Measurements from ENCODE around the gene PMIS2. TPM values are rescaled to one million over a fixed set of nuclear protein-coding genes. Genes with fewer than 3 reads are reported as not detected.

Gene PMIS2
- total RNA-seq, 1 donor from 2014 or later, result not detected

- no peaks in the 10 kb centered on the region for H3K9me3 Mint-ChIP-seq (ENCODE audit: unreplicated experiment)
- no peaks in the 10 kb centered on the region for H3K4me1 Mint-ChIP-seq (ENCODE audit: unreplicated experiment)
- no peak overlapping the region for H3K27ac Mint-ChIP-seq (ENCODE audit: unreplicated experiment)
- DNase-seq (ENCODE audit: low spot score), result no peak
- H3K27me3 Mint-ChIP-seq (ENCODE audit: unreplicated experiment), result peaks cover 6% of the 10 kb centered on the region
- TF ChIP-seq CTCF (IDR thresholded peaks at IDR 0.05; ENCODE audit: unreplicated experiment), result no peak
- no peak overlapping the region for H3K4me3 Mint-ChIP-seq (ENCODE audit: unreplicated experiment)
- H3K36me3 Mint-ChIP-seq (ENCODE audit: low read depth, unreplicated experiment), result no peaks in the 10 kb centered on the region
These were observed 16.6 kb upstream of the PMIS2 start for GRCh38 chr19:35569281-35569781.

GRCh38 chr19:35571406-35571965, 14.5 kb upstream of the PMIS2 start:
- no peak for TF ChIP-seq CTCF (IDR thresholded peaks at IDR 0.05; ENCODE audit: unreplicated experiment)
- H3K4me3 Mint-ChIP-seq (ENCODE audit: unreplicated experiment), result no peak overlapping the region
- H3K27me3 Mint-ChIP-seq (ENCODE audit: unreplicated experiment), result peaks cover 4% of the 10 kb centered on the region
- no peaks in the 10 kb centered on the region for H3K4me1 Mint-ChIP-seq (ENCODE audit: unreplicated experiment)
- no peak overlapping the region for H3K27ac Mint-ChIP-seq (ENCODE audit: unreplicated experiment)
- H3K9me3 Mint-ChIP-seq (ENCODE audit: unreplicated experiment), result peaks cover 9% of the 10 kb centered on the region
- peaks cover 10% of the 10 kb centered on the region for H3K36me3 Mint-ChIP-seq (ENCODE audit: low read depth, unreplicated experiment)
- DNase-seq (ENCODE audit: low spot score), result no peak

GRCh38 chr19:35577918-35578317, 8.1 kb upstream of the PMIS2 start:
- H3K4me3 Mint-ChIP-seq (ENCODE audit: unreplicated experiment), result no peak overlapping the region
- no peaks in the 10 kb centered on the region for H3K4me1 Mint-ChIP-seq (ENCODE audit: unreplicated experiment)
- H3K36me3 Mint-ChIP-seq (ENCODE audit: low read depth, unreplicated experiment), result peaks cover 16% of the 10 kb centered on the region
- H3K27me3 Mint-ChIP-seq (ENCODE audit: unreplicated experiment), result peaks cover 9% of the 10 kb centered on the region
- no peak for DNase-seq (ENCODE audit: low spot score)
- H3K27ac Mint-ChIP-seq (ENCODE audit: unreplicated experiment), result no peak overlapping the region
- peaks cover 16% of the 10 kb centered on the region for H3K9me3 Mint-ChIP-seq (ENCODE audit: unreplicated experiment)
- TF ChIP-seq CTCF (IDR thresholded peaks at IDR 0.05; ENCODE audit: unreplicated experiment), result no peak

- DNase-seq (ENCODE audit: low spot score), result no peak
- no peaks in the 10 kb centered on the region for H3K4me1 Mint-ChIP-seq (ENCODE audit: unreplicated experiment)
- H3K4me3 Mint-ChIP-seq (ENCODE audit: unreplicated experiment), result no peak overlapping the region
- peaks cover 16% of the 10 kb centered on the region for H3K36me3 Mint-ChIP-seq (ENCODE audit: low read depth, unreplicated experiment)
- H3K27ac Mint-ChIP-seq (ENCODE audit: unreplicated experiment), result no peak overlapping the region
- peaks cover 9% of the 10 kb centered on the region for H3K27me3 Mint-ChIP-seq (ENCODE audit: unreplicated experiment)
- peaks cover 16% of the 10 kb centered on the region for H3K9me3 Mint-ChIP-seq (ENCODE audit: unreplicated experiment)
- no peak for TF ChIP-seq CTCF (IDR thresholded peaks at IDR 0.05; ENCODE audit: unreplicated experiment)
These were observed 7.3 kb upstream of the PMIS2 start for GRCh38 chr19:35578707-35579106.

- no peak overlapping the region for H3K4me3 Mint-ChIP-seq (ENCODE audit: unreplicated experiment)
- no peaks in the 10 kb centered on the region for H3K36me3 Mint-ChIP-seq (ENCODE audit: low read depth, unreplicated experiment)
- no peak for DNase-seq (ENCODE audit: low spot score)
- H3K27ac Mint-ChIP-seq (ENCODE audit: unreplicated experiment), result no peak overlapping the region
- no peaks in the 10 kb centered on the region for H3K9me3 Mint-ChIP-seq (ENCODE audit: unreplicated experiment)
- peaks cover 1% of the 10 kb centered on the region for H3K27me3 Mint-ChIP-seq (ENCODE audit: unreplicated experiment)
- H3K4me1 Mint-ChIP-seq (ENCODE audit: unreplicated experiment), result no peaks in the 10 kb centered on the region
- no peak for TF ChIP-seq CTCF (IDR thresholded peaks at IDR 0.05; ENCODE audit: unreplicated experiment)
These were observed 3.2 kb upstream of the PMIS2 start for GRCh38 chr19:35582760-35583159.

All from endothelial cell (in vitro differentiated cells).